ENCODE results near the gene ALPP.
"Not testable (repeated sequence)": the region's sequence is repeated elsewhere in the genome, so short reads cannot be mapped to it uniquely, and the experiment has no call there.

ALPP gene

DNA sequence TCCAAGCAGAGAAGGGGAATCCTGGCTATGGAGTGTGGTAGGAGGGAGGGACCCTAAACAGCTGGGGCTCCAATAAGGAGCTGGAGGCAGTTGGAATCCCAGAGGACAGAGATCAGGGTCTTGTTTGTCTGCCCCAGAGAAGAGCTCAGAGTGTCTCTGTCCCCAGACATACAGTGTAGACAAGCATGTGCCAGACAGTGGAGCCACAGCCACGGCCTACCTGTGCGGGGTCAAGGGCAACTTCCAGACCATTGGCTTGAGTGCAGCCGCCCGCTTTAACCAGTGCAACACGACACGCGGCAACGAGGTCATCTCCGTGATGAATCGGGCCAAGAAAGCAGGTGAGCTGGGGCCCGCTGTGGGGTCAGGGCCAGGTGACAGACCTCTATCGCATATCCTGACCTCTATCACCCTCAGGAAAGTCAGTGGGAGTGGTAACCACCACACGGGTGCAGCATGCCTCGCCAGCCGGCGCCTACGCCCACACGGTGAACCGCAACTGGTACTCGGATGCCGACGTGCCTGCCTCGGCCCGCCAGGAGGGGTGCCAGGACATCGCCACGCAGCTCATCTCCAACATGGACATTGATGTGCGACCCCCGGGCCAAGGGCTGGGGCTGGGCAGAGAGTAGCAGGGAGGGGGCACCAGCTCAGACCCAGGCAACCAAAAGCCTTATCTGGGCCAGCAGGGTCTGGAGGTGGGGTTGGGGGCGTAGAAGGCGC lies 29.0 kb downstream of the ALPP start:
- DNase-seq: not testable (repeated sequence)

DNA sequence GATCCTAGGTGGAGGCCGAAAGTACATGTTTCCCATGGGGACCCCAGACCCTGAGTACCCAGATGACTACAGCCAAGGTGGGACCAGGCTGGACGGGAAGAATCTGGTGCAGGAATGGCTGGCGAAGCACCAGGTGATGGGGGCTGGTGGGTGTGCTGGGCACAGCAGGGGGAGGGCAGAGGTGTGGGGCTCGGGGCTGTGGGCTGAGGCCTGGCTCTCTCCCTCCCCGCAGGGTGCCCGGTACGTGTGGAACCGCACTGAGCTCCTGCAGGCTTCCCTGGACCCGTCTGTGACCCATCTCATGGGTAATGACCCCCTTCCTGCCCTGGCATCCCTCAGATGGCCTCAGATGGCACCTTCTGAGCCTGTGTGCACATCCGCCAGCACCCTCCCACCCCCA lies 29.7 kb downstream of the ALPP start:
- not testable (repeated sequence) for DNase-seq

DNA sequence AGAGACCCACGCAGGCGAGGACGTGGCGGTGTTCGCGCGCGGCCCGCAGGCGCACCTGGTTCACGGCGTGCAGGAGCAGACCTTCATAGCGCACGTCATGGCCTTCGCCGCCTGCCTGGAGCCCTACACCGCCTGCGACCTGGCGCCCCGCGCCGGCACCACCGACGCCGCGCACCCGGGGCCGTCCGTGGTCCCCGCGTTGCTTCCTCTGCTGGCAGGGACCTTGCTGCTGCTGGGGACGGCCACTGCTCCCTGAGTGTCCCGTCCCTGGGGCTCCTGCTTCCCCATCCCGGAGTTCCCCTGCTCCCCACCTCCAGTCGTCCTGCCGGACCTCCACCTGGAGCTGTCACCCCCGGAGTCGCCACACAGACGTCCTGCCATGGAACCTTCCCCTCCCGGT lies 31.1 kb downstream of the ALPP start:
- not testable (repeated sequence) for DNase-seq

DNA sequence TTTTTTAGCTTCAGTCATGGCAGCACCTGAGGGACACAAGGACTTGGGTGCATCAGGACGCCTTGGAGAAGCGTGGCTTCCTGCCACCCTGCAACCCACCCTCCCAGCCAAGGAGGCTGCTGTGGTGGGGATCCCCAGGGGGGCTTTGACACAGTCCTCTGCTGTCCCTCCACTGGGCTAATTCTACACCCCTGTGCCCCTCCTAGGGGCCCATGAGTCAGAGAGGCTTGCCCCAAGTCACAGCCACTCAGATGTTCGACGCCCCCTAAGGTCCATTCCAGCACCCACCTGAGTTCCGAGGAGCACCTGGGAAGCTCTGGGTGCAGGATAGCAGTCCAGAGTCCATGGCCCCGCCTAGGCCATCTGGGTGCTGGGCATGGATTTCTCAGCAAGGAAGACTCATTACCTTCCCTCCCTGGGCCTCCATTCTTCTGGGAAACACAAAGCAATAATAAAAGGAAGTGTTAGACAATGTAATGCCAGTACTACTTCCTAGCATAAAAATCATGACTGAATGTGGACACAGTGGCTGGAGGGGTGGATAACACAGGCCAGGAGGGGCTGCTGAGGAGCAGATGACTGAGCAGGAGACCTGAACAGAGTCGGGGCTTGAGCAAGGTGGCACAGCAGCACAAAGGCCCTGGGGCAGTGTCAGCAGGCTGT lies 31.8 kb downstream of the ALPP start:
- no peak for DNase-seq

DNA sequence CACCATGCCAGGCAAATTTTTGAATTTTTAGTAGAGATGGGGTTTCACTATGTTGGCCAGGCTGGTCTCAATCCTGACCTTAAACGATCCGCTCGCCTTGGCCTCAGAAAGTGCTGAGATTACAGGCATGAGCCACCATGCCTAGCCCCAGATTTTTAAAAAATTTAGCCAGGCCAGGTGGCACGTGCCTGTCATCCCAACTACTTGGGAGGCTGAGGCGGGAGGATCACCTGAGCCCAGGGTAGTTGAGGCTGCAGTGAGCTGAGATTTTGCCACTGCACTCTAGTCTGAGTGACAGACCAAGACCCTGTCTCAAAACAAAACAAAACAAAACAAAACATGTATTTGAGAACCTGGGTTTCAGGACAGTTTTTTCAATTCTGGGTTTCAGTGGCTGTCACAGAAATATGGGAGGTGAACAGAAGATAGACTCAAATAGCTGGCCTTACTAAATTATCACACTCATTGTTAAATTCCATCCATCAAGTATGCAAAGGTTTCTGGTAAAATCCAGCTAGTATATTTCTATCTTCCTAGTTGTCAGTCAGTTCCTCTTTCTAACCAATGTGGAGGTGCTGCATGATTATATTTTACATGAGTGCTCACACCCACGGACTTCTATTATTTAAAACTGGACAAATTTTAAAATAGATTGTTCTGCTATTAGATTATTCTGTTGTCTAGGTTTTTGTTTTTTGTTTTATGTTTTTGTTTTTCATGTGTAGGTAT lies 33.5 kb downstream of the ALPP start:
- DNase-seq: no peak

DNA sequence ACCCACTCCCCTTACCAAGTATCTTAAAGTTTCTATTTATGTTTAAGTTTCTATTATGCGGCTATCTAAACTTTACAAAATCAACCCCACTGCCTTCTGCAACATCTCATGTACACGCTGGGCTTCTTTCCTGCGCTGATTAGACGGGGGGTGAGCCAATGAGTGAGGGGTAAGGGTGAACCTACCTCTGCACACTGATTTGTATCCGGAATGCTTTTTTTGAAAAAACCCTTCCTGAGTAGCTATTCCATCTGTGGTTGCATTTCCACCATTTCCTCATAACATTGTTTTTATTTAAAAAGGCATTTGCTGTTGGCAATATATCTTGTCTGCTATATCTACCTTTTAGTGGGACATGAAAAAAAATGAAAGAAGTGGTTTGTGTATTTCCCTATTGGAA lies 34.4 kb downstream of the ALPP start:
- DNase-seq: no peak

DNA sequence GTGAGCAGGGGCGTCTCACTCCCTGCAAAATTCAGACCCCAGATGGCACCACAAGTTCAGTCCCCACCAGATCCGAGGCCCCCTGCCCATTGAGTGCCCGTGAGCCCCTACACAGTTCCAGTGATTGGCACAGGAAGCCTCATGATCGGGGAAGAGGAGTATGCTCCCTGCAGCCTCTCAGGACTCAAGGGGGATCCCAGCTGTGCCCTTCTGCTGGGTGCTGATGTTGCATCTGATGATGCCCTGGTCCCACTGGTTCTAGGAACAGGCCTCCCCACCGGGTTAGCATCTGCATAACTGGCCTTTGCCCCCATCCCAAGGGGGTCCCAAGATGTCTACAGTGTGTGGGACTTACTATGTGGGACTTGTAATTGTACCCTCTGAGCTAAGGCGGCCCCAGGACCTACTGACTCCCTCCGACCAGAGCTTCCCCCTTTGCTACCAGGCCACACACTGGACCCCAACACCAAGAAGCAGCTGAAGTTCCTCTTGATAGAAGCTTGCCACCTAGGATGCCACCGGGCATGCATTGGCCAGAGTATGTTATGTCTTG lies 36.7 kb downstream of the ALPP start:
- no peak for DNase-seq

DNA sequence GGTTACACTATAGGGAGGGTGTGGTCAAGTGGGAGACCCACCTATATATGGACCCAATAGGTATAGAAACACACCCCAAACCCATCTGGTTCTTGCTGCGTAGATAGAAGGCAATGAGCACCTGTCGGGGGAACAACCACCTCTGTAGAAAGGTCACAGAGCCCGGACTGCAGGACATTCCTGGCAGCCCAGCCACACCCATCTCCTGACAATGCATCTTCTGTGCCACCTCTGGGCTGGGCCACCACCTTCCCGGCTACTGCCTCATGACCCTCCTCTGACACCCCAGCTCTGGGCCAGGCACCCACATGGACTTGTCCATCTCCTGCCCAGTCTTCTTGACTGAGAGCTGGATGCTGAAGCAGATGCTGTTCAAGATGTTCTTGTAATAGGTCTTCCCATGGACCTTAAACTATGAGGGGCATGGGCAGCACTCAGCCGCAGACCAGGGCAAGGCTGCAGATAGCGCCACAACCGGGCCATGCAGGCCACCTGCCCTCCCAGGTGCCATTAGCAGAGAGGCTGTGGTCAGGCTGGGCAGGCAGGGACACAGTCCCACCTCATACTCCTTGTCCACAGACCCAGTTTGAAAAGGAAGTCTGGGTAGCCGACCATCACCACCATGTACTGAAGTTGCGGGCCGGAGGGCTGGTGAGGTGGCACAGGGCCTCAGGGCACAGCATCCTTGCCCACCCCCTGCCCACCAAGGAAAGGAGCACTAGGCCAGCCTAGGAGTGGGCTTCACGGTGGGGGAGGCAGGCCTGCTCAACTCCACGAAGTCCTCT lies 37.4 kb downstream of the ALPP start:
- no peak for DNase-seq

DNA sequence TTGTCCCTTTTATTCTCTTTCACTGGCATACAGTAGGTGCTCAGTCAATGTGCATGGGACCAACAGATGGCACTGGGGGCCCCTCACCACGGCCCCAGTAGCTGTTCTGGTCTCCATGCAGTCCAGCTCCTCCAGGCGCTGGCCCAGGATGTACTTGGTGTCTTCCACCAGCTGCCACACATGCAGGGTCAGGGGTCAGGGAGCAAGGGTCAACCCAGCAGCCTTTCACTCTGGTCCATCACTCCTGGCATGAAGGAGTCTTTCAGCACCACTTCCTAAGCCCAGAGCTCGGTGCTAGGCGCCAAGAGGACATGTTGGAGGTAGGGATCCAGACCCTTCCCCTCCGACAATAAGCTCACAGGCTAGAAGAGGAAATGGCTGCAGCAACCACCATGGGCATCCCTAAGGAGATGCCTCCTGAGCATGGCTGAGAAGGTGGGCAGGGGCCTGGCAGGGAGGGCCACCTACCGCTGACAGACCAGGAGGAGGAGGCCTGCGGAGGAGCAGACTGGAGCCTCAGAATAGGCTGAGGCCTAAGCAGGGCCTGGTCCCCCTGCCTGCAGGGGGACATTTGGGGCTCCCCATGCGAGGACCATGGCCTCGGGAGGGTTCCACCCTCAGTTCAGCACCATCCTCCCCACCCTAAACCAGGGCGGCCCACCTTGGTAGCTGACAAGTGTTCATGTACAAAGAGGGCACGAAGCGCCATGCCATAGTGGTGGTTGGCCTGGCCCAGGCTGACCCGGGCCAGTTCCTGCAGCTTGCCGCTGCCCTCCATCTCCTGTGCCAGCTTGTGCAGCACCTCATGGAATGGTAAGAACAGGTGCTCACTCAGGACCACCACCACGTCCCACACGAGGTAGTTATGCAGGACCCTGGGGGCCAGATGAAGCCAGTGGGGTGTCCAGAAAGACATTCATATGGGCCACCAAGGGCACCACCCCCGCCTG lies 38.2 kb downstream of the ALPP start:
- DNase-seq: no peak

DNA sequence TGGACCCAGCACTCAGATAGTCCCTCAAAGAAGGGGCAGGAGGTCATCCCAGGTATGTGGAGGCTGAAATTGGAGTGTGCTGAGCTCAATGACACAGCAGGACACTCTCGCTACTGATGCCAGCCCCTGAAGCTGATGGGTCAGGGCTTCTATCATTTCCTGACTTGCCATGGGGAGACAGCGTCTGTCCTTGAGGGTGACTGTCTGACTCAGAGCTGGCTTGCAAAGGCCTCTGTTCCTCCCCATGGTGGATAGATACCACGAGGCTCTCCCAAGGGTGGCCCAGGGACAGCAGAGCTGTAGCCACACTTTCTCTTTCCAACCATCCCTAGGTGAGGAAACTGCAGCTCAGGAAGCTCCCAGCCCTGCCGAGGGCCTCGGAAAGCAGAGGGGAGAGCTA lies 38.9 kb downstream of the ALPP start:
- no peak for DNase-seq

DNA sequence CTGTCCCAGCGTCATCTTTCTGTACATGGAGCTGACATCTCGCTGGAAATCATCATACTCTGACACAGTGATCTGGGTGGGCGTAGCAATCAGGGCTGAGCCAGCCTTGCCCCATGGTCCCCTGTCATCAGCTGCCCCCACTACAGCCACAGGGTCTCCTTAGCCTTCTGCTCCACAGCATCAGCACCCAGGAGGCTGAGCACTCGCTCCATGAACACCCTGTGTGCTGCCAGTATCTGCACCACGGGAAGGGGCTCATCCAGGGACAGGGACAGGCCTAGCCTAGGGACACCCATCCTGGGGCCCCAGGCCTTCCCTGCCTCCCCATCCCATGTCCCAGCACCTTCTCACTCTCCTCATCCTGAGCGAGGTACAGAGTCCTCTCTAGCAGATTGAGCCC lies 39.5 kb downstream of the ALPP start:
- DNase-seq: no peak

DNA sequence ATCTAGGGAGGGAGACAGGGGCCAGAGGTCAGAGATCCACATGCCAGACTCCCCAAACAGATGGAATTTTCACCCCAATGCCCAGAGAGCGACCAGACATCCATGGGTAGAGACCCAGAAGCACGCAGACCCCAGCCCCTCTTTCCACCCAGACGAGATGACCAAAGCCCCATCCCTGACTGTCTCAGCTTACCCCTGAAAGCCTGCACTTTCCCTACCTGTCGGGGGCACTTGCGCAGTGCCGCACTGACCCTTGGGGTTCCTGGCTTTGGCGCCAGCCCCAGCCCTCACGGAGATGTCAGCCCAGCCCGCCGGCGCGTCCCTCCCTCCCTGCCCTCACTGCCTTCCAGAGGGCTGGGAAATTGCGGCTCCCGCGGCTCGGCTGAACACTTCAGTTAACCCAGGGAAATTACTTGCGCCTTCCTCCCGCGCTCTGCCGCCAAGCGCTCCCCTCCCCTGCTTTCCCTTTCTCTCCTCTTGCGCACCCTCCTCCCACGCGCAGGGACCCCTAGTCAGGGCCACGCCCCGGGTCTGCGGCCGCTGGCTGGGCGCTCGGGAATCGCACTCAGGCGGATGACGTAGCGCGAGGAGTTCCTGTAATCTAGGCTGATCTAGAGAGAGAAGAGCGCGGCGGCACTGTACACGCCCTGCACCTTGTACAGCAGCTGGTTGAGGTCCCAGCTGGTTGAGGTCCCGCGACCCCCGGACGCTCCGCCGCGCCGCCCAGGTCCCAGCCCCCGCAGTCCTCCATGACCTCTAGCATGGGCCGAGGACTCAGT lies 40.1 kb downstream of the ALPP start:
- DNase-seq: no peak

DNA sequence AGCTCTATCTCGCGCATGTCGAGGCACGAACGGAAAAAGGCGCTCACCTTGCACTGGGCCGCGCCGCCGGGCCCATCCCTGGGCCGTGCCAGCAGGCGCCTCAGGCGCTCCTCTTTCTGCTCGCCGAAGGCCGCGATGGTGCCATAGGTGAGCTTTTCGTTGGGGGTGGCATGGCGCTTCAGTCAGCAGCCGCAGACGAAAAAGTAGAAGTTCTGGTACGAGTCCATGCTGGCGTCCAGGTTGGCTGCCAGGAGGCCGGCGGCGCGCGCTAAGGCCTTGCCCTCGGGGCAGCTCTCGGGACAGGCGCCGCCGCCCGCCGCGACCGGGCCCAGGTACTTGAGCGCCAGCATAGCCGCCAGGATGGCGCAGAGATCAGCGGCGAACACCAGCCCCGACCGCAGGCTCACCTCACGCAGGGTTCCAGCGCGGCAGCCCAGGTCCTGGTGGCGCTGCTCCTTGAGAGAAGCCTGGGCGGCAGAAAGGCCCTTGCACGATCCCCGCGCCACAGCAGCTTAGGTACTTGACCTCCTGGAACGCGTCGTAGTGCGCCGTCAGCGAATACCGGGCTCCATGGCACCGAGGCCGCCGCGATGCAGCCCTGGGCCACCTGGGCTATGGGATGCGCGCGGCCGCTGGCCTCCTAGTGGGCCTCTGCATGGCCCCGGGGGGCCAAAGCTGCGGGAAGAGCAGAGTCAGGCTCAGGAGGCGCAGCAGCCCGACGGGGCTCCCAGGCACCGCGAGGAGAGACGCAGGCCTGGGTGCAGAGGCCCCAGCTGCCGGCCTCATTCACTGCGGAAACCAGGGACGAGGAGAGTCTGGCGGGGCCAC lies 40.9 kb downstream of the ALPP start:
- no peak for DNase-seq

DNA sequence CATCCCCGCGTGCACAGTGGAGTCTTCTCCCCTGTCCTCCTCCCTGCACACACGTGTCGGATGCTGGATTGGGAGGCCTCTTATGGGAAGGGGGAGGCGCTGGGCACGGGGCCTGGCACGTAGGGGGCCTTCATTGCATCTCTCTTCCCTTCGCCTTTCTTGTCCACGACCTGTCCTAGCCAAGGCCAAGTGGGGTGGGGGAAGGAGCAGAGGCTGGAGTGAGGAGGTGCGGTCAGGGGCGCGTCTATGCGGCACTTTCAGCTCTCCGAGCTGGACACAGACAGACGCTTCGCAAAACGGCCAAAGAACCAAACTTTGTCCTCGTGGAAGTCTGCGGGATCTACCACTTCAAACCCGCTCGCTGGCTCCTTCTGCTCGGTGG lies 41.5 kb downstream of the ALPP start:
- no peak for DNase-seq

DNA sequence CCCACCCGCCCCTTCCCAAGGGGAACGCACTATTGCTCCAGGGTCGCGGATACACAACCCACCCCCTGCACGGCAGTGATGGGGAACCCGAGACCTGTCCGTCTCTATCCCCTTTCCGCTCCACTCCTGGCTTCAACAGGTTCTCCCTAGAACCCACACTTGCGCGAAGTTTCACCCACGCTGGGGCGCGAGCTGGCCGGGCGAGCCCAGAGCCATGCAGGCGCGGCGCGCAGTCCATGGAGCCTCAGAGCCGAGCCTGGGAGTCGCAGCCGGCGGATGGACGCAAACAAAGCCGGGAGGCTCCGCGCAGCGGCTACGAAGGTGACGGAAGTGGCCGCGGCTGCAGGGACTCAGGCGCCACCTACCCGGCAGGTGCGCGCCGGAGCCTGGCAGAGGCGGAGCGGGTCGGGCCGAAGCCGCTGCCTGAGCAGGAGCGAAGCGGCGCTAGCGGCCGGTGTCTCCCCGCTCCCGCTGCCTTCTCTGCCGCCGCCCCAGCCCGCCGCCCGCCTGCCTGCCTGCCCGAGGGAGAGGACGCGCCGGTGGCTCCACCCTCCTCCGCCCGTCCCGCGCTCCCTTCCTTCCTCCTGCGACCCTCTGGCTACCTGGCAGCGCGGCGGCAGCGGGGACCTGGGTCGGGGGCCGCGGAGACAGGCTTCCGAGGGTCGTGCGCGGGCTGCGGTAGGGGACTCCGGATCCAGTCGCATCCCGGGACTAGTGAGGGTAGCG lies 42.1 kb downstream of the ALPP start:
- DNase-seq: peak; percentile 52

DNA sequence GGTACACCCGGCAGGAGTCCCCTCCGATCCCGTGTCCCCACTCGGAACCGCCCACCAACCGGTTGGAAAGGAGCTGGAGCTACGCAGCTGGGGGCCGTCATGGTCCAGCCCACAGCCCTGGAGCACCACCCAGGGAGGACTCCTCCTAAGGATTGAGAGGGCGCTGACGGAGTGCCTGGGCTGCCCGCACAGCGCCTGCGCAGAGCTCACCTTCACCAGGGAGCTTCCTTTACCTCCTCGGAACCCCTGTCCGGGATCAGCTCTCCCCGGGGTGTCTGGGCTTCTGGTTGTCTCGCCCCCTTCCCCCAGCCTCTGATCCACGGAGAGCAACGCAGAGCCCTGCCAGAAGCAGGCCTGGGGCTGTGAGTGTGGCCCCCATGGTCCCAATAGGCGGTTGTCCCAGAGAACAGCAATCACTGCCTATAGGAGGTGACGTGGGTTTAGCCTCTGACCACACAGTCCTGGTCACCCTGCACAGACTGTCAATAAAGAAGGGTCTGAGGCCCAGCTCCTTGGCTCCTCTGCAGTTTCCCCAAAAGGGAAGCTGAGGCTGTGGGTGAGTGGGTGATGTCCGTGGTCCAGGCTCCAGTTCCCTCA lies 42.7 kb downstream of the ALPP start:
- DNase-seq: peak; percentile 42

DNA sequence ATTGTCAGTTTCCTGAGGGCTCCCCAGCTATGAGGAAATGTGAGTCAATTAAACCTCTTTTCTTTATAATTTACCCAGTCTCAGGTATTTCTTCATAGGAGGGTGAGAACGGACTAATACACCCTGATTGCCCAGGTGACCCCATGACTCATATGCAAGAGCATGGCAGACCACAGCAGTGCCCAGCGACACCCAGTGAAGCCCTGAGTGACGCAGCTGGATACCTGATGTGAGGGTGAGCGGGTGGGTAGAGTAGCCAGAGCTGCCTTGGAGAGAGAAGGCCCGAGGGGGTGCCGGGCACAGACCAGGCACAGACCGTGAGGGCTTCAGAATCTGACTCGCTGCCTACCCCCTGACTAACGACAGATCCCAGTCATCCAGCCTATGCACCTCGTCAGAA lies 43.5 kb downstream of the ALPP start:
- no peak for DNase-seq

DNA sequence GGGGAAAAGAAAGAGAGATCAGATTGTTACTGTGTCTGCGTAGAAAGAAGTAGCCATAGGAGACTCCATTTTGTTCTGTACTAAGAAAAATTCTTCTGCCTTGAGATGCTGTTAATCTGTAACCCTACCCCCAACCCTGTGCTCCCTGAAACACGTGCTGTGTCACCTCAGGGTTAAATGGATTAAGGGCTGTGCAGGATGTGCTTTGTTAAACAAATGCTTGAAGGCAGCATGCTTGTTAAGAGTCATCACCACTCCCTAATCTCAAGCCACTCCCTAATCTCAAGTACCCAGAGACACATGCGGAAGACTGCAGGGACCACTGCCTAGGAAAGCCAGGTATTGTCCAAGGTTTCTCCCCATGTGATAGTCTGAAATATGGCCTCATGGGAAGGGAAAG lies 44.4 kb downstream of the ALPP start:
- not testable (repeated sequence) for DNase-seq

DNA sequence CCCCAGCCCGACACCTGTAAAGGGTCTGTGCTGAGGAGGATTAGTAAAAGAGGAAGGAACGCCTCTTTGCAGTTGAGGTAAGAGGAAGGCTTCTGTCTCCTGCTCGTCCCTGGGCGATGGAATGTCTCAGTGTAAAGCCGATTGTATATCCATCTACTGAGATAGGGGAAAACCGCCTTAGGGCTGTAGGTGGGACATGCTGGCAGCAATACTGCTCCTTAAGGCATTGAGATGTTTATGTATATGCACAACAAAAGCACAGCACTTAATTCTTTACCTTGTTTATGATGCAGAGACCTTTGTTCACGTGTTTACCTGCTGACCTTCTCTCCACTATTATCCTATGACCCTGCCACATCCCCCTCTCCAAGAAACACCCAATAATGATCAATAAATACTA lies 44.9 kb downstream of the ALPP start:
- not testable (repeated sequence) for DNase-seq
